Frontal cortex (tissue), 4 donors: ENCODE results near the gene CLDN17. TPM values are rescaled to one million over a fixed set of nuclear protein-coding genes. Genes with fewer than 3 reads are reported as not detected.

Experiments used
- DNase-seq, 2 donors: peaks; one replicate each; pipeline ENCODE4 v3.0.0; 2012; ENCODE audit warnings: low spot score in 2 of 2
- FAIRE-seq: peaks from 2 replicates; lab custom pipeline; 2012; peaks lifted over from hg19 to GRCh38; lab: Jason Lieb, UNC
- total RNA-seq: library from RNA; depleted of rRNA; stranded (reverse); fragments of >200 nt; gene quantifications from one replicate; pipeline ENCODE4 v1.2.3, GENCODE V29; 2014
- donor health status: control.
- donor health status: control.
- donor health status: control.

CLDN17 gene
- not detected for total RNA-seq

- no peak for FAIRE-seq
- no peak for DNase-seq
Measured at GRCh38 chr21:30166705-30167104, at the start of gene CLDN17. TSS of gene CLDN17 (minus strand) at chr21:30166805. CDS start at chr21:30166617, 188 bp downstream.

- no peak for FAIRE-seq
- DNase-seq: no peak
Measured at GRCh38 chr21:30216041-30216723, 49.6 kb upstream of the CLDN17 start, which contains the start of gene CLDN8. TSS of gene CLDN8 (minus strand) at chr21:30216097. CDS start at chr21:30215925, 172 bp downstream.

GRCh38 chr21:30211071-30211470, 44.5 kb upstream of the CLDN17 start:
- DNase-seq (no peak), FAIRE-seq (no peak)

- DNase-seq (no peak), FAIRE-seq (no peak)
Measured at GRCh38 chr21:30209601-30210000, 43.0 kb upstream of the CLDN17 start.

GRCh38 chr21:30207252-30207579, 40.6 kb upstream of the CLDN17 start:
- FAIRE-seq: no peak

GRCh38 chr21:30206551-30207251, 40.1 kb upstream of the CLDN17 start:
- FAIRE-seq: no peak
- no peak for DNase-seq

More at GRCh38 chr21:30207252-30207579, 40.6 kb upstream of the CLDN17 start:
- no peak for DNase-seq

- FAIRE-seq (no peak), DNase-seq (no peak)
Measured at GRCh38 chr21:30200000-30200399, 33.4 kb upstream of the CLDN17 start.

GRCh38 chr21:30194701-30195299, 28.2 kb upstream of the CLDN17 start:
- FAIRE-seq (peak; percentile 17), DNase-seq (no peak)

- no peak for FAIRE-seq
Measured at GRCh38 chr21:30193201-30193600, 26.6 kb upstream of the CLDN17 start.

GRCh38 chr21:30190554-30190953, 23.9 kb upstream of the CLDN17 start:
- no peak for FAIRE-seq
- DNase-seq: no peak

More at GRCh38 chr21:30193201-30193600, 26.6 kb upstream of the CLDN17 start:
- DNase-seq: no peak

- DNase-seq (no peak), FAIRE-seq (no peak)
Measured at GRCh38 chr21:30189773-30190172, 23.2 kb upstream of the CLDN17 start.

GRCh38 chr21:30186242-30186641, 19.6 kb upstream of the CLDN17 start:
- no peak for DNase-seq
- no peak for FAIRE-seq

GRCh38 chr21:30168086-30168485, 1.5 kb upstream of the CLDN17 start:
- DNase-seq (no peak), FAIRE-seq (no peak)

- DNase-seq (no peak), FAIRE-seq (no peak)
Measured at GRCh38 chr21:30166171-30166570, 434 bp downstream of the CLDN17 start.

- FAIRE-seq (no peak), DNase-seq (no peak)
Measured at GRCh38 chr21:30164796-30165195, 1.8 kb downstream of the CLDN17 start.

GRCh38 chr21:30153697-30154340, 12.8 kb downstream of the CLDN17 start:
- FAIRE-seq: no peak
- DNase-seq: no peak

GRCh38 chr21:30152792-30153191, 13.8 kb downstream of the CLDN17 start:
- FAIRE-seq: no peak

GRCh38 chr21:30148906-30149305, 17.7 kb downstream of the CLDN17 start:
- no peak for FAIRE-seq
- no peak for DNase-seq

More at GRCh38 chr21:30152792-30153191, 13.8 kb downstream of the CLDN17 start:
- DNase-seq: no peak

GRCh38 chr21:30146558-30147282, 19.9 kb downstream of the CLDN17 start:
- DNase-seq (no peak), FAIRE-seq (no peak)

GRCh38 chr21:30138483-30138882, 28.1 kb downstream of the CLDN17 start:
- no peak for FAIRE-seq

More at GRCh38 chr21:30138483-30138882, 28.1 kb downstream of the CLDN17 start:
- DNase-seq: no peak
